Measurements from ENCODE around the gene PTPN14.

DNA sequence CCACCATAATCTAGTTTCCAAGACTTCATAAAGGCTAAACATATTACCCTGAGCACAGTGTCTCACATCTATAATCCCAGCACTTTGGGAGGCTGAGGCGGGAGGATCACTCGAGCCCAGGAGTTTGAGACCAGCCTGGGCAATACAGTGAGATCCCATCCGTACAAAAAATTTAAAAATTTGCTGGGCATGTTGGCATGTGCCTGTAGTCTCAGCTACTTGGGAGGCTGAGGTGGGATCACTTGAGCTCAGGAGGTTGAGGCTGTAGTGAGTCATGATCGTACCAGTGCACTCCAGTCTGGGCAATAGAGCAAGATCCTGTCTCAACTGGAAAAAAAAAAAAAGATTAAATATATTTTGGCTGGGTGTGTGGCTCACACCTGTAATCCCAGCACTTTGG, 90.1 kb downstream of the PTPN14 start:
- no peak for TF ChIP-seq EZH2 (IDR thresholded peaks at IDR 0.05; ENCODE audit: borderline replicate concordance, low read length)
- TF ChIP-seq, protein P1, sequence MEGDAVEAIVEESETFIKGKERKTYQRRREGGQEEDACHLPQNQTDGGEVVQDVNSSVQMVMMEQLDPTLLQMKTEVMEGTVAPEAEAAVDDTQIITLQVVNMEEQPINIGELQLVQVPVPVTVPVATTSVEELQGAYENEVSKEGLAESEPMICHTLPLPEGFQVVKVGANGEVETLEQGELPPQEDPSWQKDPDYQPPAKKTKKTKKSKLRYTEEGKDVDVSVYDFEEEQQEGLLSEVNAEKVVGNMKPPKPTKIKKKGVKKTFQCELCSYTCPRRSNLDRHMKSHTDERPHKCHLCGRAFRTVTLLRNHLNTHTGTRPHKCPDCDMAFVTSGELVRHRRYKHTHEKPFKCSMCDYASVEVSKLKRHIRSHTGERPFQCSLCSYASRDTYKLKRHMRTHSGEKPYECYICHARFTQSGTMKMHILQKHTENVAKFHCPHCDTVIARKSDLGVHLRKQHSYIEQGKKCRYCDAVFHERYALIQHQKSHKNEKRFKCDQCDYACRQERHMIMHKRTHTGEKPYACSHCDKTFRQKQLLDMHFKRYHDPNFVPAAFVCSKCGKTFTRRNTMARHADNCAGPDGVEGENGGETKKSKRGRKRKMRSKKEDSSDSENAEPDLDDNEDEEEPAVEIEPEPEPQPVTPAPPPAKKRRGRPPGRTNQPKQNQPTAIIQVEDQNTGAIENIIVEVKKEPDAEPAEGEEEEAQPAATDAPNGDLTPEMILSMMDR (conservative IDR thresholded peaks at IDR 0.05 in 1 of 2, IDR thresholded peaks at IDR 0.05 in 1 of 2; ENCODE audit: extremely low read depth in 1 of 2, insufficient read depth in 1 of 2, low read depth in 1 of 2, low read length in 2 of 2), result no peak
